Mucosa of rectum (tissue), 2 donors: ENCODE data around the gene C1orf167.
A peak's percentile ranks its signal among the peaks of the same experiment; 100 is the strongest.

Source experiments
- H3K27ac ChIP-seq, 2 donors: one replicate each; pipeline ENCODE4 v1.7.0; 2013; ENCODE audit warnings: inconsistent platforms in 2 of 2, low read depth in 2 of 2, low read length in 2 of 2
- H3K27me3 ChIP-seq, 2 donors: one replicate each; pipeline ENCODE4 v1.7.0; 2013; ENCODE audit warnings: low read length in 2 of 2; ENCODE audit not compliant: control insufficient read depth in 2 of 2, insufficient read depth in 2 of 2
- H3K36me3 ChIP-seq, 2 donors: one replicate each; pipeline ENCODE4 v1.7.0; 2013; ENCODE audit warnings: low read length in 2 of 2; ENCODE audit not compliant: control insufficient read depth in 2 of 2, insufficient read depth in 2 of 2
- H3K4me1 ChIP-seq, 2 donors: one replicate each; pipeline ENCODE4 v1.7.0; 2013; ENCODE audit warnings: low read length in 2 of 2, mild to moderate bottlenecking in 1 of 2; ENCODE audit not compliant: control insufficient read depth in 2 of 2, insufficient read depth in 2 of 2
- H3K4me3 ChIP-seq, 2 donors: one replicate each; pipeline ENCODE4 v1.7.0; 2013; ENCODE audit warnings: low read length in 2 of 2
- H3K9ac ChIP-seq, 2 donors: one replicate each; pipeline ENCODE4 v1.7.0; 2013; ENCODE audit warnings: low read length in 2 of 2, low read depth in 1 of 2, mild to moderate bottlenecking in 1 of 2
- H3K9me3 ChIP-seq, 2 donors: one replicate each; pipeline ENCODE4 v1.7.0; 2013; ENCODE audit warnings: low read length in 2 of 2; ENCODE audit not compliant: control insufficient read depth in 2 of 2
- donor health status: healthy.
- donor health status: Normal muscosa, but diverticular disease.

Gene C1orf167

GRCh38 chr1:11761988-11762406, at the start of gene C1orf167:
Gene C1orf167 (plus strand): TSS chr1:11762193. CDS start chr1:11764401, 2,208 bp downstream.
- Histone ChIP-seq H3K4me3 (no peak within 1 kb of the TSS), H3K27ac (no peak within 1 kb of the TSS)

GRCh38 chr1:11712285-11712684, 49.7 kb upstream of the C1orf167 start:
- Histone ChIP-seq H3K4me3 (no peak overlapping the region), H3K4me1 (peaks cover 0 to 4% of the 10 kb centered on the region in 2 donors), H3K36me3 (no peaks in the 10 kb centered on the region), H3K27me3 (peaks cover 0 to 3% of the 10 kb centered on the region in 2 donors), H3K9me3 (no peaks in the 10 kb centered on the region), H3K27ac (no peak overlapping the region), H3K9ac (no peak overlapping the region)

More at GRCh38 chr1:11761988-11762406, at the start of gene C1orf167:
- H3K9me3 ChIP-seq, result no peaks in the 10 kb centered on the region
- H3K27me3 ChIP-seq, result peaks cover 0 to 3% of the 10 kb centered on the region in 2 donors
- H3K4me1 ChIP-seq, result no peaks in the 10 kb centered on the region
- no peak within 1 kb of the TSS for H3K9ac ChIP-seq
- H3K36me3 ChIP-seq, result no peaks in the 10 kb centered on the region

GRCh38 chr1:11713095-11713494, 48.9 kb upstream of the C1orf167 start:
- H3K27ac ChIP-seq, result no peak overlapping the region
- H3K4me3 ChIP-seq, result no peak overlapping the region
- no peaks in the 10 kb centered on the region for H3K4me1 ChIP-seq
- no peaks in the 10 kb centered on the region for H3K36me3 ChIP-seq
- no peak overlapping the region for H3K9ac ChIP-seq
- H3K27me3 ChIP-seq, result peaks cover 0 to 3% of the 10 kb centered on the region in 2 donors
- H3K9me3 ChIP-seq, result no peaks in the 10 kb centered on the region

GRCh38 chr1:11714831-11715575, 47.0 kb upstream of the C1orf167 start:
- H3K27me3 ChIP-seq, result peaks cover 0 to 3% of the 10 kb centered on the region in 2 donors
- no peaks in the 10 kb centered on the region for H3K9me3 ChIP-seq
- H3K36me3 ChIP-seq, result no peaks in the 10 kb centered on the region

GRCh38 chr1:11719313-11720032, 42.5 kb upstream of the C1orf167 start:
- H3K27ac ChIP-seq, result peak overlapping the region; percentile 23 to 81
- no peaks in the 10 kb centered on the region for H3K36me3 ChIP-seq
- peaks cover 0 to 5% of the 10 kb centered on the region in 2 donors for H3K4me1 ChIP-seq
- peak overlapping the region; percentile 70 to 74 for H3K4me3 ChIP-seq
- H3K27me3 ChIP-seq, result no peaks in the 10 kb centered on the region
- H3K9me3 ChIP-seq, result no peaks in the 10 kb centered on the region
- H3K9ac ChIP-seq, result peak overlapping the region; percentile 68 to 72

More at GRCh38 chr1:11714831-11715575, 47.0 kb upstream of the C1orf167 start:
- Histone ChIP-seq H3K4me1 (peaks cover 0 to 5% of the 10 kb centered on the region in 2 donors), H3K9ac (no peak overlapping the region), H3K4me3 (no peak overlapping the region), H3K27ac (no peak overlapping the region)

GRCh38 chr1:11720033-11720376, 42.0 kb upstream of the C1orf167 start:
- no peak overlapping the region for H3K9ac ChIP-seq
- H3K27ac ChIP-seq, result no peak overlapping the region
- peak overlapping the region in 1 of 2 donors; percentile 74 for H3K4me3 ChIP-seq

GRCh38 chr1:11720525-11720924, 41.5 kb upstream of the C1orf167 start:
- H3K4me1 ChIP-seq, result peaks cover 0 to 5% of the 10 kb centered on the region in 2 donors
- no peaks in the 10 kb centered on the region for H3K27me3 ChIP-seq
- no peak overlapping the region for H3K9ac ChIP-seq
- H3K27ac ChIP-seq, result no peak overlapping the region
- H3K9me3 ChIP-seq, result no peaks in the 10 kb centered on the region
- H3K4me3 ChIP-seq, result no peak overlapping the region
- no peaks in the 10 kb centered on the region for H3K36me3 ChIP-seq

More at GRCh38 chr1:11720033-11720376, 42.0 kb upstream of the C1orf167 start:
- Histone ChIP-seq H3K4me1 (peaks cover 0 to 5% of the 10 kb centered on the region in 2 donors), H3K27me3 (no peaks in the 10 kb centered on the region), H3K9me3 (no peaks in the 10 kb centered on the region), H3K36me3 (no peaks in the 10 kb centered on the region)

GRCh38 chr1:11721311-11721710, 40.7 kb upstream of the C1orf167 start:
- H3K9ac ChIP-seq, result no peak overlapping the region
- no peaks in the 10 kb centered on the region for H3K27me3 ChIP-seq
- no peaks in the 10 kb centered on the region for H3K36me3 ChIP-seq
- H3K9me3 ChIP-seq, result no peaks in the 10 kb centered on the region
- H3K27ac ChIP-seq, result no peak overlapping the region
- H3K4me3 ChIP-seq, result no peak overlapping the region
- peaks cover 0 to 5% of the 10 kb centered on the region in 2 donors for H3K4me1 ChIP-seq

- Histone ChIP-seq H3K27ac (no peak overlapping the region), H3K9me3 (no peaks in the 10 kb centered on the region), H3K4me3 (no peak overlapping the region), H3K27me3 (no peaks in the 10 kb centered on the region), H3K36me3 (no peaks in the 10 kb centered on the region), H3K9ac (no peak overlapping the region), H3K4me1 (peaks cover 0 to 5% of the 10 kb centered on the region in 2 donors)
Measured at GRCh38 chr1:11722538-11722937, 39.5 kb upstream of the C1orf167 start.

GRCh38 chr1:11725616-11726015, 36.4 kb upstream of the C1orf167 start:
- no peaks in the 10 kb centered on the region for H3K27me3 ChIP-seq
- H3K27ac ChIP-seq, result no peak overlapping the region
- H3K9me3 ChIP-seq, result no peaks in the 10 kb centered on the region
- H3K4me1 ChIP-seq, result peaks cover 11 to 14% of the 10 kb centered on the region in 2 donors
- no peak overlapping the region for H3K4me3 ChIP-seq
- no peaks in the 10 kb centered on the region for H3K36me3 ChIP-seq
- H3K9ac ChIP-seq, result no peak overlapping the region
